Trophoblast cell (in vitro differentiated cells and primary cell): ENCODE results near the gene DHRS4.

ENCODE experiments used
- DNase-seq, 2 donors: peaks; one replicate each; pipeline ENCODE4 v3.0.0-alpha.2; 2016
- H2AFZ ChIP-seq: 2 replicates; pipeline ENCODE4 v1.6.1; 2013; ENCODE audit warnings: low read length, moderate library complexity, mild to moderate bottlenecking; ENCODE audit not compliant: insufficient read depth, poor library complexity
- H2AK5ac ChIP-seq: 2 replicates; pipeline ENCODE4 v1.6.1; 2013; ENCODE audit warnings: mild to moderate bottlenecking, low read length
- H2BK120ac ChIP-seq: 2 replicates; pipeline ENCODE4 v1.6.1; 2013; ENCODE audit warnings: low read length, mild to moderate bottlenecking, moderate library complexity; ENCODE audit not compliant: insufficient read depth, poor library complexity
- H2BK12ac ChIP-seq: 2 replicates; pipeline ENCODE4 v1.6.1; 2013; ENCODE audit warnings: mild to moderate bottlenecking, low read length, moderate library complexity
- H2BK5ac ChIP-seq: 2 replicates; pipeline ENCODE4 v1.6.1; 2013; ENCODE audit warnings: low read length, low read depth, moderate library complexity, mild to moderate bottlenecking; ENCODE audit not compliant: poor library complexity
- H3K14ac ChIP-seq: 2 replicates; pipeline ENCODE4 v1.6.1; 2013; ENCODE audit warnings: mild to moderate bottlenecking, low read length
- H3K18ac ChIP-seq: 2 replicates; pipeline ENCODE4 v1.6.1; 2013; ENCODE audit warnings: mild to moderate bottlenecking, low read length
- H3K23ac ChIP-seq: 2 replicates; pipeline ENCODE4 v1.6.1; 2013; ENCODE audit warnings: low read length
- H3K27ac ChIP-seq: 2 replicates; pipeline ENCODE4 v1.5.1; 2013; ENCODE audit warnings: low read depth, mild to moderate bottlenecking, inconsistent platforms, low read length, moderate library complexity
- H3K27me3 ChIP-seq: 2 replicates; pipeline ENCODE4 v1.6.1; 2013; ENCODE audit warnings: inconsistent platforms, mild to moderate bottlenecking, low read length, moderate library complexity; ENCODE audit not compliant: insufficient read depth
- H3K36me3 ChIP-seq, 2 experiments: 1 replicate in 1 of 2; 2 replicates in 1 of 2; pipeline ENCODE4 v1.6.1; 2013; ENCODE audit warnings: low read length in 2 of 2, mild to moderate bottlenecking in 2 of 2, moderate library complexity in 1 of 2; ENCODE audit not compliant: insufficient read depth in 2 of 2, control insufficient read depth in 1 of 2
- H3K4ac ChIP-seq: 2 replicates; pipeline ENCODE4 v1.6.1; 2013; ENCODE audit warnings: low read depth, mild to moderate bottlenecking, low read length, moderate library complexity
- H3K4me1 ChIP-seq, 2 experiments: 1 replicate in 1 of 2; 2 replicates in 1 of 2; pipeline ENCODE4 v1.6.1; 2013; ENCODE audit warnings: low read length in 2 of 2, mild to moderate bottlenecking in 2 of 2, moderate library complexity in 1 of 2; ENCODE audit not compliant: insufficient read depth in 2 of 2, control insufficient read depth in 1 of 2
- H3K4me2 ChIP-seq: 2 replicates; pipeline ENCODE4 v1.6.1; 2013; ENCODE audit warnings: inconsistent platforms, mild to moderate bottlenecking, low read length, moderate library complexity
- H3K4me3 ChIP-seq: 2 replicates; pipeline ENCODE4 v1.5.1; 2013; ENCODE audit warnings: mild to moderate bottlenecking, low read depth, low read length, inconsistent platforms
- H3K79me1 ChIP-seq: one replicate; pipeline ENCODE4 v1.6.1; 2013; ENCODE audit warnings: low read length
- H3K79me2 ChIP-seq: 2 replicates; pipeline ENCODE4 v1.6.1; 2013; ENCODE audit warnings: low read length, mild to moderate bottlenecking; ENCODE audit not compliant: control insufficient read depth, insufficient read depth, poor library complexity
- H3K9ac ChIP-seq: 2 replicates; pipeline ENCODE4 v1.6.1; 2013; ENCODE audit warnings: mild to moderate bottlenecking, low read length
- H3K9me3 ChIP-seq: 2 replicates; pipeline ENCODE4 v1.6.1; 2013; ENCODE audit warnings: low read depth, mild to moderate bottlenecking, control low read depth, inconsistent platforms, low read length; ENCODE audit not compliant: insufficient read depth
- H4K12ac ChIP-seq: 2 replicates; pipeline ENCODE4 v1.6.1; 2013; ENCODE audit warnings: low read depth, mild to moderate bottlenecking, low read length, moderate library complexity
- H4K8ac ChIP-seq: 2 replicates; pipeline ENCODE4 v1.6.1; 2013; ENCODE audit warnings: low read depth, mild to moderate bottlenecking, low read length, moderate library complexity
- H4K91ac ChIP-seq: one replicate; pipeline ENCODE4 v1.6.1; 2013; ENCODE audit warnings: low read depth, mild to moderate bottlenecking, low read length, moderate library complexity
- WGBS: extraction: QIAGEN DNeasy Blood & Tissue Kit; methylation state at CpG from one replicate; pipeline ENCODE4 v1.1.7; 2013; ENCODE audit warnings: missing lambda C conversion rate; ENCODE audit not compliant: insufficient read length, insufficient coverage; ENCODE audit errors: extremely low coverage; 5-methylcytosine and 5-hydroxymethylcytosine counted together

DHRS4 gene

DNA sequence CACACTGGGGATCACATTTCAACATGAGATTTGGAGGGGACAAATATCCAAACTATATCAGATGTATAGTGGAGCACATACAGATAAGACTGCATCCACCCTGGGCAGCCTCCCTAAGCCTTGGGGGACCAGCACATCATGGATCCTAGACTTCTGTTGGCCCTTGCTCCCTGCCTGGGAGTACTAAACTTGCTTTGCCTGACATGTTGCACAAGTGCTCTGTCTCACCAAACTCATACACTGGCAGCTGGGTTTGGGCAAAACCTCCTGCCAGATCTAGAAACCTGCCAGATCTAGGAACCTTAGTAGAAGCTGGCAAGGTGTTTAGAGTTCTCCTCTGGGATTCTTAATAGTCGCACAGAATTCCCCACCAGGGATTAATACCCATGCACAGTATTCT is 18.4 kb upstream of the DHRS4 start:
- Histone ChIP-seq H3K79me2 (no peaks in the 10 kb centered on the region), H2AK5ac (no peak overlapping the region), H3K14ac (no peak overlapping the region), H4K12ac (no peak overlapping the region), H3K4me1 (peaks cover 2 to 7% of the 10 kb centered on the region in 2 experiments), H3K27me3 (no peaks in the 10 kb centered on the region), H4K8ac (no peak overlapping the region), H3K9ac (no peak overlapping the region), H3K9me3 (no peaks in the 10 kb centered on the region), H3K36me3 (no peaks in the 10 kb centered on the region), H3K23ac (no peak overlapping the region), H2BK12ac (no peak overlapping the region), H2AFZ (no peak overlapping the region), H3K27ac (no peak overlapping the region), H2BK5ac (no peak overlapping the region), H3K18ac (no peak overlapping the region), H3K4me2 (no peak overlapping the region), H4K91ac (no peak overlapping the region), H3K4me3 (no peak overlapping the region), H2BK120ac (no peak overlapping the region), H3K79me1 (no peaks in the 10 kb centered on the region), H3K4ac (no peak overlapping the region)
- WGBS = no CpG with 5 or more reads among the region's 1 CpG
- no peak for DNase-seq

DNA sequence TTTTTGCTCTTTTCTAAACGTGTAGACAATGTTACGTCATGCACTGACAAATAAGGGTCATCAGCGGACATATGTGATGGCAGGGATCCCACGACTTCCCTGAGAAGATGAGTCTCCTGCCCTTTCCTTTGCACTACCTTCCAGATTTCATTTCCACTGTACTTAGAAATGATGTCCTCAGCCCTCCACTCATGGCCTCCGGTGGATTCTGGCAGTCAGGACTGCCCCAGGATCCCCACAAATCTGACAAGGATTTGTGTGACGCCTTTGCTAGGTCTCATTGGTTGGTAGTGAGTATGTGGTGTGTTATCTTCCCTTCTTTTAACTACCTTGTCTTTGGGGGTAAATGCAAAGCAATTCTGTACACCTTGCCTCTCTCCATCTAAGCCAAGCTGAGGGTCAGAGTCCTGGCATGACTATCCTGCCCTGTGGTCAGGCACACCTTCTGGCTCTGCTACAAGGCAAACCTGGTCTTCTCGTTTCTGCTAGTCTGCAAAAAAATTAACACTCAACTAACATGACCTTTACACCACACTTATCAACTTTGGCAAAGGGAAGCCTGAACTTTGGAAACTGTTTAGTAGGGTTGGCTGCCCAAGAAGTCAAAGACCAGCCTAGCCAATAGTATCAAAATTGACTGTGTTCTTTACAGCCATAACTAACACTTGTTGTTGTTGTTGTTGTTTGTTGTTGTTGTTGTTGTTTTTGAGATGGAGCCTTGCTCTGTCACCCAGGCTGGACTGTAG is 17.3 kb upstream of the DHRS4 start:
- Histone ChIP-seq H4K12ac (no peak overlapping the region), H3K4me1 (no peaks in the 10 kb centered on the region), H3K9me3 (no peaks in the 10 kb centered on the region), H3K9ac (no peak overlapping the region), H3K4me2 (no peak overlapping the region), H2BK120ac (no peak overlapping the region), H4K91ac (no peak overlapping the region), H3K23ac (no peak overlapping the region), H3K27ac (no peak overlapping the region), H3K79me1 (no peaks in the 10 kb centered on the region), H3K4me3 (no peak overlapping the region), H3K36me3 (no peaks in the 10 kb centered on the region), H3K14ac (no peak overlapping the region), H3K4ac (no peak overlapping the region), H4K8ac (no peak overlapping the region), H2BK5ac (no peak overlapping the region), H2BK12ac (no peak overlapping the region), H3K27me3 (no peaks in the 10 kb centered on the region), H2AK5ac (no peak overlapping the region), H3K18ac (no peak overlapping the region), H3K79me2 (no peaks in the 10 kb centered on the region), H2AFZ (no peak overlapping the region)
- no peak for DNase-seq
- WGBS = no CpG with 5 or more reads among the region's 7 CpGs

DNA sequence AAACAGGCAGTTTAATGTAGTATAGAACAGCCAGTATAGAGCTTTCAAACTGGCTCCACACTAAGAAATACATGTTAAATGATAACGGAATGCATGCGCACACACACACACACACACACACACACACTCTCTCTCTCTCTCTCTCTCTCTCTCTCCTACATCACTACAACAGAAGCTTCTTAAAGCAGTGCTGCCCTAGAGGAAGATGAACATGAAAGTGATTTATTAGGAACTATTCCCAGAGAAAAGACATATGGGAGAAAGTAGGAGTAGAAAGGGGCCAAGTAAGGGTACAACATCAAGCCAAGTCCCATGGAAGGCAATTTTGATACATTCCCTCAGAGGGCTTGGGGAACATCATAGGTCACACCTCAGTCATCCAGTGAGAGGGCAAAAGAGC is 16.4 kb upstream of the DHRS4 start:
- Histone ChIP-seq H2BK12ac (no peak overlapping the region), H2AFZ (no peak overlapping the region), H3K4me2 (no peak overlapping the region), H4K8ac (no peak overlapping the region), H2BK5ac (no peak overlapping the region), H2AK5ac (no peak overlapping the region), H3K27me3 (no peaks in the 10 kb centered on the region), H3K18ac (no peak overlapping the region), H4K12ac (no peak overlapping the region), H3K23ac (no peak overlapping the region), H4K91ac (no peak overlapping the region), H3K79me2 (no peaks in the 10 kb centered on the region), H3K14ac (no peak overlapping the region), H3K27ac (no peak overlapping the region), H3K4me1 (no peaks in the 10 kb centered on the region), H3K36me3 (no peaks in the 10 kb centered on the region), H3K4me3 (no peak overlapping the region), H3K9ac (no peak overlapping the region), H2BK120ac (no peak overlapping the region), H3K79me1 (no peaks in the 10 kb centered on the region), H3K9me3 (no peaks in the 10 kb centered on the region), H3K4ac (no peak overlapping the region)
- no peak for DNase-seq
- no CpG with 5 or more reads among the region's 2 CpGs for WGBS

DNA sequence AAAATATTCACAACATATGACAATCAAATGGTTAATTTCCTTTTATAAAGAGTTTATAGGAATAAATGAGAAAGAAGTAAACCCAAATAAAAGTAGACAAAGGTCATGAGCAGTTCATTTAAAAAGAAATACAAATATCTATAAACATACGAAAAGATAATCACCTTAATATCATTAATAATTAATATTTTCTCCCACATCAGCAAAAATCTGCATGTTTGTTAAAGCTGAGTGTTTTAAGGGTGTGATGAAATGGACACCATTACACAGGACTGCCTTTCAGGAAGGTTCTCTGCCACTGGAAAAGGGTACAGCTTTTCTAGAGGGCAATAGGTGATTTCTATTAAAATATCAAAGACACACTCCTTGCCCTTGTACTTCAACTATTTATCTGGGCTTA is 14.7 kb upstream of the DHRS4 start:
- H3K36me3 ChIP-seq = no peaks in the 10 kb centered on the region
- H3K4me3 ChIP-seq = no peak overlapping the region
- no peaks in the 10 kb centered on the region for H3K79me2 ChIP-seq
- WGBS = no CpG with 5 or more reads among the region's 1 CpG
- no peaks in the 10 kb centered on the region for H3K4me1 ChIP-seq
- no peak overlapping the region for H3K14ac ChIP-seq
- H3K27me3 ChIP-seq = no peaks in the 10 kb centered on the region
- H3K4me2 ChIP-seq = no peak overlapping the region
- H2BK12ac ChIP-seq = no peak overlapping the region
- no peak overlapping the region for H4K8ac ChIP-seq
- no peak overlapping the region for H3K4ac ChIP-seq
- no peak for DNase-seq
- H4K12ac ChIP-seq = no peak overlapping the region
- no peak overlapping the region for H3K27ac ChIP-seq
- H3K9ac ChIP-seq = no peak overlapping the region
- H3K79me1 ChIP-seq = no peaks in the 10 kb centered on the region
- H2BK120ac ChIP-seq = no peak overlapping the region
- H2BK5ac ChIP-seq = no peak overlapping the region
- H3K23ac ChIP-seq = no peak overlapping the region
- no peak overlapping the region for H2AFZ ChIP-seq
- no peak overlapping the region for H4K91ac ChIP-seq
- no peak overlapping the region for H2AK5ac ChIP-seq
- H3K18ac ChIP-seq = no peak overlapping the region
- peaks cover 3% of the 10 kb centered on the region for H3K9me3 ChIP-seq
